GM12872 (cell line): ENCODE data around the gene BMP6.
A peak's percentile ranks its signal among the peaks of the same experiment; 100 is the strongest.

Experiments
- TF ChIP-seq, protein P1 (sequence below): IDR thresholded peaks from 3 replicates; pipeline ENCODE4 v1.5.1; 2011; ENCODE audit warnings: low read depth, mild to moderate bottlenecking, low read length, moderate library complexity; ENCODE audit not compliant: insufficient read depth

Gene BMP6

GRCh38 chr6:7896465-7896987, 170.6 kb downstream of the BMP6 start:
- TF ChIP-seq, protein P1, sequence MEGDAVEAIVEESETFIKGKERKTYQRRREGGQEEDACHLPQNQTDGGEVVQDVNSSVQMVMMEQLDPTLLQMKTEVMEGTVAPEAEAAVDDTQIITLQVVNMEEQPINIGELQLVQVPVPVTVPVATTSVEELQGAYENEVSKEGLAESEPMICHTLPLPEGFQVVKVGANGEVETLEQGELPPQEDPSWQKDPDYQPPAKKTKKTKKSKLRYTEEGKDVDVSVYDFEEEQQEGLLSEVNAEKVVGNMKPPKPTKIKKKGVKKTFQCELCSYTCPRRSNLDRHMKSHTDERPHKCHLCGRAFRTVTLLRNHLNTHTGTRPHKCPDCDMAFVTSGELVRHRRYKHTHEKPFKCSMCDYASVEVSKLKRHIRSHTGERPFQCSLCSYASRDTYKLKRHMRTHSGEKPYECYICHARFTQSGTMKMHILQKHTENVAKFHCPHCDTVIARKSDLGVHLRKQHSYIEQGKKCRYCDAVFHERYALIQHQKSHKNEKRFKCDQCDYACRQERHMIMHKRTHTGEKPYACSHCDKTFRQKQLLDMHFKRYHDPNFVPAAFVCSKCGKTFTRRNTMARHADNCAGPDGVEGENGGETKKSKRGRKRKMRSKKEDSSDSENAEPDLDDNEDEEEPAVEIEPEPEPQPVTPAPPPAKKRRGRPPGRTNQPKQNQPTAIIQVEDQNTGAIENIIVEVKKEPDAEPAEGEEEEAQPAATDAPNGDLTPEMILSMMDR = no peak

- TF ChIP-seq, protein P1 = no peak
Observed at GRCh38 chr6:7897461-7898192, 171.7 kb downstream of the BMP6 start.

DNA sequence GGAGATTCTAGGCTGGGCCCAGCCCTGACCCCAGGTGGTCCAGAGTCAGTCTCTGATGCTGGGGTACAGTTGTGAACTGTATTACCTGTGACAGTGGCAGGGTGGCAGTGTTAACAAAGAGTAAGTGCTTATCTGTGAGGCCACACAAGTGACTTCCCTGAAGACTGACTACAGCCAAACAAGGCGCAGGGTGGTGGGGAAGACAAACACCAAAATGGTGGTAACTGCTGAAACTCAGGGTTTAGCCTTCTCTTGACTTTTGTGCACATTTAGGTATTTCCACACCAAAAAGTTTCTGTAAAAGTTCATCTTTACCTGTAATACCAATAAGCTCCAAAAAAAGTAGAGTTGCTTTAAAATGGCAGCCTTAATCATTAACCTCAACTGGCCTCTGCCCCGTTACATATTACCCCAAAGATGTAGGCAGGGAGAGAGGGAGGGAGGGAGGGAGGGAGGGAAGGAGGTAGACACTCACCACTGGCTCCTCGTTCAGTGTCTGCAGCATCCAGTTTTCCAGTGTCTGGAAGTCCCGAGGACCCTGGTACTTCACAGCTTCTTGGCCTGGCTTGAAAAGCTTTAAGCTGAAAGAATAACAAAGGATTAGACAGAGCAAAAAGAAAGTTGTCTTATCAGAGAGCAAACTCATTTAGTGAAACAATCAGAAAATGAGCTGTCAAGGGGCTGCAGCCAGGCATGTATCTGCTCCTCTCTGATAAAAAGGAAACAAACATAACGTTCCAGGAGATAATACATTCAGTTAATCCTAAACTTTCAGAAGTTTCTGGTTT, 173.4 kb downstream of the BMP6 start:
- TF ChIP-seq, protein P1 = peak; percentile 55

DNA sequence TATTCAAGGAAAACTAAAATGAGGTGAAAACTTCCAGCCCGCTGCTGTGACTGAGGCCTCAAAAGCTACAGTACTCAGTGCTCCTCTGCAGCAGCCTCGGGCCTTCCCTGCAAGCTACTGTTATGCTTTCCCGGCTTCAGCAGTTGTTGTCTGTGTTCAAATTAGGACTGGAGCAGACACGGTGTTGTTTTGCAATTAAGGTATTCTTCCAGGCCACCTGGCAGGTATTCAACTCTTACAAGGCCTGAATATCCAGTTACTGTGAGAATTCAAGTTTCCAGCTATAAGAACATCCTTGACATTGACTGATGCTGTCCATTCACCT, 174.0 kb downstream of the BMP6 start:
- TF ChIP-seq, protein P1 = no peak

DNA sequence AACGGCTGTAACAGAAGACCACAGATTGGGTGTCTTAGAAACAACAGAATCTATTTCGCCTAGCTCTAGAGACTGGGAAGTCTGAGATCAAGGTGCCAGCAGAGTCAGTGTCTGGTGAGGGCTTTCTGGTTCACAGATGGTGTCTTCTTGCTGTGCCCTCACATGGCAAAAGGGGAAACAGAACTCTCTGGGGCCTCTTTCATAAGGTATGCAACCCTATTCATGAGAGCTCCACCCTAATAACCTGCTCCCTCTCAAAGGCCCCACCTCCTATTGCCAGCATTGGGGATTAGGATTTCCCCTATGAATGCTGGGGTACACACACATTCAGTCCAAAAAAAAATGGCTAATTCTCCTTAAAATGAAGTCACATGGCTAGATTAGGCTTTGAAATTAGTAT, 174.7 kb downstream of the BMP6 start:
- TF ChIP-seq, protein P1 = no peak

GRCh38 chr6:7901056-7901455, 175.2 kb downstream of the BMP6 start:
- TF ChIP-seq, protein P1 = no peak

- TF ChIP-seq, protein P1 = no peak
Observed at GRCh38 chr6:7901780-7902179, 175.9 kb downstream of the BMP6 start.
